H1 (cell line): Measurements from ENCODE around the gene SLIT3. TPM values are rescaled to one million over a fixed set of nuclear protein-coding genes. Genes with fewer than 3 reads are reported as not detected.

Experiments
- CTCF ChIA-PET: fragments of 300-600 bp; sonication (Branson Sonifier 250); formaldehyde crosslinking; loops from one replicate; lab custom pipeline; 2021; ENCODE audit not compliant: partially characterized antibody; lab: Charles Lee
- POLR2A ChIA-PET: fragments of 300-600 bp; sonication (Branson Sonifier 250); formaldehyde crosslinking; loops from one replicate; lab custom pipeline; 2021; ENCODE audit warnings: inconsistent platforms; ENCODE audit not compliant: partially characterized antibody; lab: Charles Lee
- DNase-seq, 2 experiments: peaks; one replicate each; pipeline versions ENCODE4 v3.0.0 to v3.0.0-alpha.2; 2010 to 2022; ENCODE audit warnings: low spot score in 2 of 2, low read depth in 1 of 2, mixed read lengths in 1 of 2
- FAIRE-seq: peaks from 2 replicates; lab custom pipeline; 2011; peaks lifted over from hg19 to GRCh38; lab: Jason Lieb, UNC
- H2AFZ ChIP-seq: 2 replicates; pipeline ENCODE4 v1.8.1; 2012; ENCODE audit warnings: low read length, inconsistent platforms
- H2AK5ac ChIP-seq: 2 replicates; pipeline ENCODE4 v1.6.1; 2013; ENCODE audit warnings: low read depth, low read length
- H2BK120ac ChIP-seq: replicated peaks from 2 replicates; pipeline ENCODE3; 2013; ENCODE audit warnings: low read depth, low read length, inconsistent platforms
- H2BK12ac ChIP-seq: 2 replicates; pipeline ENCODE4 v1.6.1; 2013; ENCODE audit warnings: low read depth, low read length
- H2BK15ac ChIP-seq: 2 replicates; pipeline ENCODE4 v1.6.1; 2013; ENCODE audit warnings: low read length
- H2BK20ac ChIP-seq: 2 replicates; pipeline ENCODE4 v1.6.1; 2013; ENCODE audit warnings: low read length
- H2BK5ac ChIP-seq: 2 replicates; pipeline ENCODE4 v1.6.1; 2013; ENCODE audit warnings: low read depth, low read length
- H3K14ac ChIP-seq: 2 replicates; pipeline ENCODE4 v1.6.1; 2013; ENCODE audit warnings: inconsistent platforms; ENCODE audit not compliant: insufficient read length
- H3K18ac ChIP-seq: 2 replicates; pipeline ENCODE4 v1.6.1; 2013; ENCODE audit warnings: low read length; ENCODE audit errors: extremely low read depth
- H3K23ac ChIP-seq: 2 replicates; pipeline ENCODE4 v1.6.1; 2013; ENCODE audit warnings: inconsistent platforms; ENCODE audit not compliant: insufficient read length
- H3K23me2 ChIP-seq: 2 replicates; pipeline ENCODE4 v1.6.1; 2013; ENCODE audit warnings: low read depth, low read length
- H3K27ac ChIP-seq: 2 replicates; pipeline ENCODE4 v1.6.1; 2011; ENCODE audit warnings: low read depth, low read length, inconsistent platforms
- H3K27me3 ChIP-seq, 4 experiments: replicated peaks in 1 of 4; 1 replicate in 1 of 4; 2 replicates in 3 of 4; pipeline versions ENCODE4 v1.6.1 to v1.8.1; 2011 to 2013; ENCODE audit warnings: low read length in 3 of 4, mild to moderate bottlenecking in 3 of 4, inconsistent platforms in 2 of 4, mixed read lengths in 2 of 4, moderate library complexity in 1 of 4; ENCODE audit not compliant: control insufficient read depth in 3 of 4, insufficient read depth in 3 of 4; ENCODE audit errors: extremely low read depth in 1 of 4
- H3K36me3 ChIP-seq, 4 experiments: 2 replicates each; pipeline versions ENCODE4 v1.6.1 to v1.8.1; 2011 to 2013; ENCODE audit warnings: mild to moderate bottlenecking in 4 of 4, low read length in 3 of 4, moderate library complexity in 2 of 4, control low read depth in 1 of 4, inconsistent platforms in 1 of 4; ENCODE audit not compliant: insufficient read depth in 4 of 4, control insufficient read depth in 2 of 4
- H3K4ac ChIP-seq: replicated peaks from 2 replicates; pipeline ENCODE3; 2013; ENCODE audit warnings: low read length, low read depth, mixed read lengths, inconsistent platforms; ENCODE audit not compliant: insufficient read length
- H3K4me1 ChIP-seq, 4 experiments: replicated peaks in 1 of 4; 1 replicate in 1 of 4; 2 replicates in 3 of 4; pipeline versions ENCODE4 v1.6.1 to v1.8.1; 2011 to 2013; ENCODE audit warnings: low read length in 3 of 4, inconsistent platforms in 2 of 4, mixed read lengths in 1 of 4; ENCODE audit not compliant: insufficient read depth in 4 of 4, control insufficient read depth in 3 of 4
- H3K4me2 ChIP-seq, 2 experiments: 2 replicates each; pipeline versions ENCODE4 v1.6.1 to v1.8.1; 2011 to 2013; ENCODE audit warnings: low read depth in 2 of 2, low read length in 2 of 2, control low read depth in 1 of 2, inconsistent platforms in 1 of 2, mild to moderate bottlenecking in 1 of 2; ENCODE audit not compliant: insufficient read depth in 1 of 2
- H3K4me3 ChIP-seq, 4 experiments: fragments of 200-600, 300-600 bp in 1 of 4; sonication (generic), shearing (Covaris generic), sonication (Bioruptor Twin) in 1 of 4; 2 replicates each; pipeline versions ENCODE4 v1.5.1 to v1.8.1; 2011 to 2016; ENCODE audit warnings: low read length in 4 of 4, low read depth in 3 of 4, control low read depth in 2 of 4, inconsistent platforms in 2 of 4, mild to moderate bottlenecking in 2 of 4, mixed read lengths in 1 of 4, moderate library complexity in 1 of 4; ENCODE audit not compliant: insufficient read depth in 2 of 4; ENCODE audit errors: extremely low read depth in 1 of 4
- H3K56ac ChIP-seq: replicated peaks from 2 replicates; pipeline ENCODE3; 2013; ENCODE audit warnings: low read depth, mild to moderate bottlenecking, mixed read lengths, low read length, inconsistent platforms; ENCODE audit not compliant: insufficient read length
- H3K79me1 ChIP-seq: 2 replicates; pipeline ENCODE4 v1.6.1; 2013; ENCODE audit warnings: low read depth, low read length, control low read depth
- H3K79me2 ChIP-seq, 2 experiments: 2 replicates each; pipeline versions ENCODE4 v1.6.1 to v1.8.1; 2012 to 2013; ENCODE audit warnings: low read length in 2 of 2, mild to moderate bottlenecking in 2 of 2, inconsistent platforms in 1 of 2; ENCODE audit not compliant: insufficient read depth in 2 of 2, control insufficient read depth in 1 of 2
- H3K9ac ChIP-seq, 4 experiments: replicated peaks in 1 of 4; 1 replicate in 1 of 4; 2 replicates in 3 of 4; pipeline versions ENCODE4 v1.6.1 to v1.8.1; 2011 to 2013; ENCODE audit warnings: low read depth in 3 of 4, low read length in 3 of 4, control low read depth in 2 of 4, mild to moderate bottlenecking in 2 of 4, moderate library complexity in 2 of 4, inconsistent platforms in 1 of 4; ENCODE audit errors: extremely low read depth in 1 of 4
- H3K9me3 ChIP-seq, 2 experiments: 2 replicates each; pipeline versions ENCODE4 v1.6.1 to v1.8.1; 2012 to 2013; ENCODE audit warnings: mild to moderate bottlenecking in 2 of 2, moderate library complexity in 2 of 2, control low read depth in 1 of 2, inconsistent platforms in 1 of 2, low read depth in 1 of 2, low read length in 1 of 2, mixed read lengths in 1 of 2; ENCODE audit not compliant: insufficient read depth in 2 of 2
- H4K20me1 ChIP-seq, 2 experiments: replicated peaks in 1 of 2; 2 replicates each; pipeline versions ENCODE3 to v1.8.1; 2011 to 2013; ENCODE audit warnings: inconsistent platforms in 2 of 2, low read length in 2 of 2, mild to moderate bottlenecking in 1 of 2; ENCODE audit not compliant: insufficient read depth in 2 of 2, control insufficient read depth in 1 of 2
- H4K5ac ChIP-seq: 2 replicates; pipeline ENCODE4 v1.6.1; 2013; ENCODE audit warnings: low read length, low read depth, mixed read lengths, inconsistent platforms; ENCODE audit not compliant: insufficient read length
- H4K8ac ChIP-seq: 2 replicates; pipeline ENCODE4 v1.8.0; 2013; ENCODE audit warnings: mild to moderate bottlenecking, moderate library complexity, low read length, inconsistent platforms; ENCODE audit not compliant: insufficient read depth; ENCODE audit errors: extremely low read depth
- H4K91ac ChIP-seq: replicated peaks from 2 replicates; pipeline ENCODE3; 2013; ENCODE audit warnings: low read length, mixed read lengths, inconsistent platforms; ENCODE audit not compliant: insufficient read length
- CHD1 ChIP-seq: IDR thresholded peaks from 2 replicates; pipeline ENCODE4 v1.6.1; 2012; ENCODE audit warnings: low read depth, low read length, improper control_type of control experiment
- MAFK ChIP-seq: IDR thresholded peaks from 2 replicates; pipeline ENCODE4 v1.6.1; 2012; ENCODE audit warnings: low read depth, mild to moderate bottlenecking, improper control_type of control experiment, low read length
- NANOG ChIP-seq: IDR thresholded peaks from 2 replicates; pipeline ENCODE4 v1.6.1; 2011; ENCODE audit warnings: low read length, low read depth, mild to moderate bottlenecking, inconsistent platforms; ENCODE audit not compliant: insufficient read depth, poor library complexity, severe bottlenecking
- POLR2AphosphoS5 ChIP-seq: IDR thresholded peaks from 2 replicates; pipeline ENCODE4 v1.6.1; 2011; ENCODE audit warnings: low read depth, low read length
- POU5F1 ChIP-seq: IDR thresholded peaks from 2 replicates; pipeline ENCODE4 v1.6.1; 2011; ENCODE audit warnings: low read depth, mild to moderate bottlenecking, low read length, moderate library complexity
- SIN3A ChIP-seq, 2 experiments: IDR thresholded peaks in 1 of 2; conservative IDR thresholded peaks in 1 of 2; 2 replicates each; pipeline ENCODE4 v1.6.1; 2011 to 2012; ENCODE audit warnings: low read length in 2 of 2, improper control_type of control experiment in 1 of 2, low read depth in 1 of 2, mild to moderate bottlenecking in 1 of 2
- WGBS, 2 experiments: shearing (Covaris generic) in 1 of 2; methylation state at CpG; one replicate each; pipeline versions ENCODE4 v1.1.6 to v1.1.7; 2013 to 2015; ENCODE audit warnings: low lambda C conversion rate in 2 of 2, mixed read lengths in 2 of 2, inconsistent platforms in 1 of 2, low coverage in 1 of 2, missing lambda C conversion rate in 1 of 2; ENCODE audit not compliant: insufficient replicate concordance in 2 of 2, insufficient coverage in 1 of 2, insufficient read length in 1 of 2; ENCODE audit errors: extremely low coverage in 1 of 2, missing lambda C conversion rate in 1 of 2; 5-methylcytosine and 5-hydroxymethylcytosine counted together
- polyA plus RNA-seq, 7 experiments: library from polyadenylated mRNA; depleted of rRNA in 3 of 7; stranded (reverse) in 5 of 7; unstranded in 2 of 7; fragments of >200 nt in 5 of 7; fragments of 200-250 nt in 2 of 7; gene quantifications; 1 replicate in 5 of 7; 2 replicates in 1 of 7; 4 replicates in 1 of 7; pipeline versions ENCODE4 v1.2.1 to v1.2.3, GENCODE V29; 2011 to 2013; ENCODE audit warnings: missing spikeins in 2 of 7, mixed read lengths in 2 of 7
- total RNA-seq: library from RNA; stranded (reverse); fragmentation: NEBNext Ultra II Directional; extraction: Animal tissue kit (Norgen Biotek cat#: 25700); gene quantifications from 2 replicates; pipeline ENCODE4 v1.2.1, GENCODE V29; 2021
- TF ChIP-seq, protein P1 (sequence below): IDR thresholded peaks from 2 replicates; pipeline ENCODE4 v1.6.1; 2012; ENCODE audit warnings: inconsistent platforms

Gene SLIT3
- total and polyA plus RNA-seq, 2 of the 8 experiments (the other 6 are each of a cell fraction or from before 2014, with no cell fraction given): 1.1 to 1.2 TPM

DNA sequence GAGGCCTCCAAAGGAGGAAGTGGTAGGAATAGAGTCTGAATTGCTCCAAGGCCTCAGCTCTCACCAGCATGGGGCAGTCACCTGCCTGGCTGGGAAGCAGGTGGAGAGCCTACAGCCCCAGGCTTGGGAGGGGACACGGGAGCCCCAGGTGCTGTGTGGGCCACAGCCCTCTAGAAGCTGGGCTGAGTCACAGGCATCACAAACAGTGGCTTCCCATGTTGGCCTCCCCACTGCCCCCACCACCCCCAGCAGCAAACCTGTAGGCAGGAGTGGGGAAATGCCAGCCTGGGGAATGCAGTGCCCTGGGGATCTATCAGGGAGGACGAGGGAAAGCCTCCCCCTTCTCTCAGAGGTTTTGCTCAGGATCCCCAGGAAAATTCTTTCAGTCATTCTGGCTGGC lies 309.6 kb downstream of the SLIT3 start:
- DNase-seq: no peak
- Histone ChIP-seq H2BK5ac (no peak overlapping the region), H4K8ac (no peak overlapping the region), H3K27me3 (no peaks in the 10 kb centered on the region), H4K20me1 (no peaks in the 10 kb centered on the region), H4K5ac (no peak overlapping the region), H3K14ac (no peak overlapping the region), H3K79me2 (no peaks in the 10 kb centered on the region), H3K4me1 (peaks cover 0 to 15% (median 5%) of the 10 kb centered on the region in 4 experiments; a peak in 4 of 7 replicates), H3K9ac (no peak overlapping the region), H3K23ac (no peak overlapping the region), H3K4me2 (no peak overlapping the region), H3K23me2 (no peaks in the 10 kb centered on the region), H4K91ac (no peak overlapping the region), H3K4ac (no peak overlapping the region), H2AFZ (no peak overlapping the region), H3K4me3 (no peak overlapping the region), H2BK12ac (no peak overlapping the region), H3K27ac (no peak overlapping the region), H2BK120ac (no peak overlapping the region), H2AK5ac (no peak overlapping the region), H3K79me1 (no peaks in the 10 kb centered on the region), H2BK20ac (no peak overlapping the region), H3K56ac (no peak overlapping the region)
- 64% methylated on average over 2 of the region's 2 CpGs; no CpG with 5 or more reads in 1 of the 2 experiments for WGBS, 2 experiments
- CTCF ChIA-PET: interaction anchor here (0.7 to 8.1 kb wide), 12 partner anchors 12 to 589 kb away, joined by 3 to 69 read pairs (median 4); no protein-coding TSS in a partner anchor
- TF ChIP-seq SIN3A (conservative IDR thresholded peaks at IDR 0.05 in 1 of 2, IDR thresholded peaks at IDR 0.05 in 1 of 2; ENCODE audit: low read depth in 1 of 2, low read length in 2 of 2): no peak
- no peak for TF ChIP-seq NANOG
- TF ChIP-seq CHD1: no peak
- TF ChIP-seq POLR2AphosphoS5: no peak
- TF ChIP-seq MAFK: no peak
- no peak for TF ChIP-seq POU5F1
- TF ChIP-seq, protein P1, sequence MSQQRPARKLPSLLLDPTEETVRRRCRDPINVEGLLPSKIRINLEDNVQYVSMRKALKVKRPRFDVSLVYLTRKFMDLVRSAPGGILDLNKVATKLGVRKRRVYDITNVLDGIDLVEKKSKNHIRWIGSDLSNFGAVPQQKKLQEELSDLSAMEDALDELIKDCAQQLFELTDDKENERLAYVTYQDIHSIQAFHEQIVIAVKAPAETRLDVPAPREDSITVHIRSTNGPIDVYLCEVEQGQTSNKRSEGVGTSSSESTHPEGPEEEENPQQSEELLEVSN: no peak
- TF ChIP-seq, all 59 proteins: peak for 0
- no peak for FAIRE-seq
- Histone ChIP-seq H3K9me3 (no peaks in the 10 kb centered on the region), H2BK15ac (no peak overlapping the region), H3K18ac (no peak overlapping the region), H3K36me3 (no peaks in the 10 kb centered on the region)
- POLR2A ChIA-PET: no interaction called here
